ENCODE data around the gene ELMOD1.

Gene ELMOD1

DNA sequence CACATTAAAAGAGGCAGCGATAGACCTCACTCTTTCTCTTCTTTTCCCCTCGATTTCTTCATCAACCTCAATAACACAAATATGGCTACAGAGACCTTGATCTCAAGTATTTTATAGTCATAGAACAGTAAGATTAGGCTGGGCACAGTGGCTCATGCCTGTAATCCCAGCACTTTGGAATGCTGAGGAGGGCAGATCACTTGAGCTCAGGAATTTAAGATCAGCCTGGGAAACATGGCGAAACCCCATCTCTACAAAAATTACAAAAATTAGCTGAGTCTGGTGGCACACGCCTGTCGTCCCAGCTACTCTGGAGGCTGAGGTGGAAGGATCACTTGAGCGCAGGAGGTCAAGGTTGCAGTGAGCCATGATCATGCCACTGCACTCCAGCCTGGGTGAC, 106.3 kb downstream of the ELMOD1 start:
- Histone ChIP-seq H3K4me3 (ENCODE audit: low read depth, low read length) (no peak overlapping the region), H3K4me1 (ENCODE audit: control insufficient read depth, insufficient read depth, low read length) (no peaks in the 10 kb centered on the region), H3K27ac (ENCODE audit: extremely low read depth, low read depth, low read length) (no peak overlapping the region), H3K9me3 (ENCODE audit: control insufficient read depth, insufficient read depth, low read depth, low read length) (no peaks in the 10 kb centered on the region), H3K36me3 (ENCODE audit: control insufficient read depth in 2 of 2, insufficient read depth in 1 of 2, low read length in 2 of 2) (no peaks in the 10 kb centered on the region)
- POLR2A ChIA-PET: no interaction called here
- CTCF ChIA-PET: interaction anchor here (0.7 to 2.3 kb wide), 5 partner anchors 9 to 134 kb away, joined by 3 to 10 read pairs (median 4); no protein-coding TSS in a partner anchor
- no peak for TF ChIP-seq MEIS1 (CRISPR knock-in tag; IDR thresholded peaks at IDR 0.05; ENCODE audit: borderline replicate concordance)
- no peak for TF ChIP-seq ZNF514 (tag by site-specific recombination; IDR thresholded peaks at IDR 0.05)
- TF ChIP-seq, protein P1, sequence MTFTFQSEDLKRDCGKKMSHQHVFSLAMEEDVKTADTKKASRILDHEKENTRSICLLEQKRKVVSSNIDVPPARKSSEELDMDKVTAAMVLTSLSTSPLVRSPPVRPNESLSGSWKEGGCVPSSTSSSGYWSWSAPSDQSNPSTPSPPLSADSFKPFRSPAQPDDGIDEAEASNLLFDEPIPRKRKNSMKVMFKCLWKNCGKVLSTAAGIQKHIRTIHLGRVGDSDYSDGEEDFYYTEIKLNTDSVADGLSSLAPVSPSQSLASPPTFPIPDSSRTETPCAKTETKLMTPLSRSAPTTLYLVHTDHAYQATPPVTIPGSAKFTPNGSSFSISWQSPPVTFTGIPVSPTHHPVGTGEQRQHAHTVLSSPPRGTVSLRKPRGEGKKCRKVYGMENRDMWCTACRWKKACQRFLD (tag by site-specific recombination; IDR thresholded peaks at IDR 0.05): no peak
- no peak for TF ChIP-seq ZNF624 (tag by site-specific recombination; IDR thresholded peaks at IDR 0.05)
- TF ChIP-seq, protein P2, sequence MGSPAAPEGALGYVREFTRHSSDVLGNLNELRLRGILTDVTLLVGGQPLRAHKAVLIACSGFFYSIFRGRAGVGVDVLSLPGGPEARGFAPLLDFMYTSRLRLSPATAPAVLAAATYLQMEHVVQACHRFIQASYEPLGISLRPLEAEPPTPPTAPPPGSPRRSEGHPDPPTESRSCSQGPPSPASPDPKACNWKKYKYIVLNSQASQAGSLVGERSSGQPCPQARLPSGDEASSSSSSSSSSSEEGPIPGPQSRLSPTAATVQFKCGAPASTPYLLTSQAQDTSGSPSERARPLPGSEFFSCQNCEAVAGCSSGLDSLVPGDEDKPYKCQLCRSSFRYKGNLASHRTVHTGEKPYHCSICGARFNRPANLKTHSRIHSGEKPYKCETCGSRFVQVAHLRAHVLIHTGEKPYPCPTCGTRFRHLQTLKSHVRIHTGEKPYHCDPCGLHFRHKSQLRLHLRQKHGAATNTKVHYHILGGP (tag by site-specific recombination; IDR thresholded peaks at IDR 0.05): no peak
- TF ChIP-seq ZNF140 (tag by site-specific recombination; IDR thresholded peaks at IDR 0.05): no peak
- no peak for TF ChIP-seq ZNF146 (tag by site-specific recombination; IDR thresholded peaks at IDR 0.05)
- TF ChIP-seq, protein P3, sequence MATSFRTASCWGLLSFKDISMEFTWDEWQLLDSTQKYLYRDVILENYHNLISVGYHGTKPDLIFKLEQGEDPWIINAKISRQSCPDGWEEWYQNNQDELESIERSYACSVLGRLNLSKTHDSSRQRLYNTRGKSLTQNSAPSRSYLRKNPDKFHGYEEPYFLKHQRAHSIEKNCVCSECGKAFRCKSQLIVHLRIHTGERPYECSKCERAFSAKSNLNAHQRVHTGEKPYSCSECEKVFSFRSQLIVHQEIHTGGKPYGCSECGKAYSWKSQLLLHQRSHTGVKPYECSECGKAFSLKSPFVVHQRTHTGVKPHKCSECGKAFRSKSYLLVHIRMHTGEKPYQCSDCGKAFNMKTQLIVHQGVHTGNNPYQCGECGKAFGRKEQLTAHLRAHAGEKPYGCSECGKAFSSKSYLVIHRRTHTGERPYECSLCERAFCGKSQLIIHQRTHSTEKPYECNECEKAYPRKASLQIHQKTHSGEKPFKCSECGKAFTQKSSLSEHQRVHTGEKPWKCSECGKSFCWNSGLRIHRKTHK (tag by site-specific recombination; IDR thresholded peaks at IDR 0.05): no peak
- no peak for TF ChIP-seq SP7 (tag by site-specific recombination; IDR thresholded peaks at IDR 0.05)
- no peak for TF ChIP-seq ZNF600 (tag by site-specific recombination; IDR thresholded peaks at IDR 0.05)
- TF ChIP-seq FEZF1 (tag by site-specific recombination; IDR thresholded peaks at IDR 0.05): no peak
- TF ChIP-seq ZBTB21 (tag by site-specific recombination; IDR thresholded peaks at IDR 0.05): no peak
- no peak for TF ChIP-seq ZNF701 (tag by site-specific recombination; IDR thresholded peaks at IDR 0.05)
- TF ChIP-seq ZNF292 (tag by site-specific recombination; IDR thresholded peaks at IDR 0.05; ENCODE audit: borderline replicate concordance, low read depth): no peak
- no peak for TF ChIP-seq ZNF184 (tag by site-specific recombination; IDR thresholded peaks at IDR 0.05)
- TF ChIP-seq, protein P4, sequence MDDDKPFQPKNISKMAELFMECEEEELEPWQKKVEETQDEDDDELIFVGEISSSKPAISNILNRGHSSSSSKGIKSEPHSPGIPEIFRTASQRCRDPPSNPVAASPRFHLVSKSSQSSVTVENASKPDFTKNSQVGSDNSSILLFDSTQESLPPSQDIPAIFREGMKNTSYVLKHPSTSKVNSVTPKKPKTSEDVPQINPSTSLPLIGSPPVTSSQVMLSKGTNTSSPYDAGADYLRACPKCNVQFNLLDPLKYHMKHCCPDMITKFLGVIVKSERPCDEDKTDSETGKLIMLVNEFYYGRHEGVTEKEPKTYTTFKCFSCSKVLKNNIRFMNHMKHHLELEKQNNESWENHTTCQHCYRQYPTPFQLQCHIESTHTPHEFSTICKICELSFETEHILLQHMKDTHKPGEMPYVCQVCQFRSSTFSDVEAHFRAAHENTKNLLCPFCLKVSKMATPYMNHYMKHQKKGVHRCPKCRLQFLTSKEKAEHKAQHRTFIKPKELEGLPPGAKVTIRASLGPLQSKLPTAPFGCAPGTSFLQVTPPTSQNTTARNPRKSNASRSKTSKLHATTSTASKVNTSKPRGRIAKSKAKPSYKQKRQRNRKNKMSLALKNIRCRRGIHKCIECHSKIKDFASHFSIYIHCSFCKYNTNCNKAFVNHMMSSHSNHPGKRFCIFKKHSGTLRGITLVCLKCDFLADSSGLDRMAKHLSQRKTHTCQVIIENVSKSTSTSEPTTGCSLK (tag by site-specific recombination; IDR thresholded peaks at IDR 0.05): no peak
- TF ChIP-seq, protein P5, sequence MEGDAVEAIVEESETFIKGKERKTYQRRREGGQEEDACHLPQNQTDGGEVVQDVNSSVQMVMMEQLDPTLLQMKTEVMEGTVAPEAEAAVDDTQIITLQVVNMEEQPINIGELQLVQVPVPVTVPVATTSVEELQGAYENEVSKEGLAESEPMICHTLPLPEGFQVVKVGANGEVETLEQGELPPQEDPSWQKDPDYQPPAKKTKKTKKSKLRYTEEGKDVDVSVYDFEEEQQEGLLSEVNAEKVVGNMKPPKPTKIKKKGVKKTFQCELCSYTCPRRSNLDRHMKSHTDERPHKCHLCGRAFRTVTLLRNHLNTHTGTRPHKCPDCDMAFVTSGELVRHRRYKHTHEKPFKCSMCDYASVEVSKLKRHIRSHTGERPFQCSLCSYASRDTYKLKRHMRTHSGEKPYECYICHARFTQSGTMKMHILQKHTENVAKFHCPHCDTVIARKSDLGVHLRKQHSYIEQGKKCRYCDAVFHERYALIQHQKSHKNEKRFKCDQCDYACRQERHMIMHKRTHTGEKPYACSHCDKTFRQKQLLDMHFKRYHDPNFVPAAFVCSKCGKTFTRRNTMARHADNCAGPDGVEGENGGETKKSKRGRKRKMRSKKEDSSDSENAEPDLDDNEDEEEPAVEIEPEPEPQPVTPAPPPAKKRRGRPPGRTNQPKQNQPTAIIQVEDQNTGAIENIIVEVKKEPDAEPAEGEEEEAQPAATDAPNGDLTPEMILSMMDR (tag by site-specific recombination; IDR thresholded peaks at IDR 0.05): no peak
